NCI-H128 (cell line): ENCODE results near the gene RPS14.
A peak's percentile ranks its signal among the peaks of the same experiment; 100 is the strongest.
"Not testable (repeated sequence)": the region's sequence is repeated elsewhere in the genome, so short reads cannot be mapped to it uniquely, and the experiment has no call there.

Experiments
- DNase-seq: peaks from one replicate; lab custom pipeline; 2025; ENCODE audit not compliant: unreplicated experiment; lab: John Stamatoyannopoulos, UW

RPS14 gene

DNA sequence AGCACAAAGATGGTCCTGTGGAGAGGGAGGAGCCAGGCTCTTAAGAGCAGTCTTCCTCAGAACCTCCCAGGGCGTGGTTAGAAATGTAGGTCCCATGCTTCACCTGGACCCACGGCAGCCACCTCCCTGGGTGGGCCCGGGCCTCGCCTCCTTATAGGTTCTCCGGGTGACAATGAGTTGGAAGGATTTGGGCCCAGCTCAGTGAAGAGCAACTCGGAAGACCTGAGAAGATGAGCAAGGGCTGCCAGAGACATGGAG lies 32.1 kb upstream of the RPS14 start:
- no peak for DNase-seq

GRCh38 chr5:150479416-150479815 lies 29.9 kb upstream of the RPS14 start:
- no peak for DNase-seq

- DNase-seq: not testable (repeated sequence)
Measured at GRCh38 chr5:150476568-150476967, 27.0 kb upstream of the RPS14 start.

DNA sequence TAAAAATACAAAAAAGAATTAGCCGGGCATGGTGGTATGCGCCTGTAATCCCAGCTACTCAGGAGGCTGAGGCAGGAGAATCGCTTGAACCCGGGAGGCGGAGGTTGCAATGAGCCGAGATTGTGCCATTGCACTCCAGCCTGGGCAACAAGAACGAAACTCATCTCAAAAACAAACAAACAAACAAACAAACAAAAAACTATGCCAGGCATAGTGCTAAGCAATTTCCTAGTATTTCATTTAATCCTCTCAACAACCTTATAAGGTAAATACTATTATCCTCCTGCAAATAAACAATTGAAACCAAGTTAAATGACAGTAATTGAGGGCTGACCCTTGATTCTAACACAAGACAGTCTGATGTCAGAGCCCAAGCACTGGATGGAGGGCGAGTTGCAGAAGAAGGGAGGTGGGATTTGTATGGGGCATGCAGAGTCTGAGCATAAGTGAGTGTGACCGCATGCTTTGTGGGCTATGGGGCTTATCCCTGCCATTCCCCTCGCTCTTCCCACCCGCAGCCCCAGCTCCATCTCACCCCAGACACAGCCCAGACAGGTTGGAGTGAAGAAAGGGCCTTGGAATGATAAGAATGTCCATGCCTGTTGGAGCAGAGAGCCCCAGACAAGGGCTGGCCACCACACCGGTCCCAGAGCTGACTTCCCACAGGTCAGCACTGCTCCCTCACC lies 24.3 kb upstream of the RPS14 start:
- no peak for DNase-seq

DNA sequence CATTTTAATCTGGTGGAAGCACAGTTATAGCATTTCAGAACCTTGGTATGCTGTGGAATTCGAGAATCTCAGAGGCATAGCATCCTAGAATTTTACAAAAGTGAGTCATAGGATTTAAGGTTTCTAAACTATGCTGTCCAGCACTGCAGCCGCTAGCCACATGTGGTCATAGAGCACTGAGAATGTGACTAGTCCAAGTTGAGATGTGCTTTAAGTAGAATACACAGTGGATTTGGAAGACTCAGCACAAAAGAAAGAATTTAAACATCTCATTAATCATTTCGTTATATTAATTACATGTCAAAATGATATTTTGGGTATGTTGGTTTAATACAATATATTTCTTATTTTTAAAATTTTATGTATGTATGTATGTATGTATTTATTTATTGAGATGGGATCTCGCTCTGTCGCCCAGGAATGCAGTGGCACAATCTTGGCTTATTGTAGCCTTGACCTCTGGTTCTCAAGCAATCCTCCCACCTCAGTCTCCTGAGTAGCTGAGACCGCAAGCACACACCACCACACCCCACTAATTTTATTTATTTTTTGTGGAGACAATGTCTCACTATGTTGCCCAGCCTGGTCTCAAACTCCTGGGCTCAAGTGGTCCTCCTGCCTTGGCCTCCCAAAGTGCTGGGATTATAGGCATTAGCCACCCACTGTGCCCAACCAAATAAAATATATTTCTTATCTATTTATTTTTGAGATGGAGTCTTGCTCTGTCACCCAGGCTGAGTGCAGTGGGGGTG lies 20.4 kb upstream of the RPS14 start:
- no peak for DNase-seq

GRCh38 chr5:150468206-150468605 lies 18.7 kb upstream of the RPS14 start:
- DNase-seq: no peak

DNA sequence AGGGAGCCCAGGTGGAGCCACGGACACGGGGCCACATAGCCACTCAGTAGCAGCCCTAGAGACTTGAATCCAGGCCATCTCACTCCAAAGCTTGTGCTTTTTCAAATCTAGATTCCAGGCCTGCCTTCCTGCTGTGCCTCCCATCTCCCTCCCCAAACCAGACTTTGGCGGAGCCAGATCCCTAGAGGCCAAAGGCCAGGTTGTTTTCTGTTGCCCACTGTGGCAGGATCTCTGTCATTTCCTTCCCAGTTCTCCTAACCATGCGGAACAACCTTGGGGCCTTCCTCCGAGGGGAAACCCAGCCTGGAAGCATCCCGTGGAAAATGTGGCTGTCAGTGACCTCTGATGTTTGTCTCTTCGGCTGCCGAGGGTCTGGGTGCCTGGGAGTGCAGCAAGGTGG lies 16.4 kb upstream of the RPS14 start:
- no peak for DNase-seq

- DNase-seq: no peak
Measured at GRCh38 chr5:150464554-150465012, 15.0 kb upstream of the RPS14 start.

DNA sequence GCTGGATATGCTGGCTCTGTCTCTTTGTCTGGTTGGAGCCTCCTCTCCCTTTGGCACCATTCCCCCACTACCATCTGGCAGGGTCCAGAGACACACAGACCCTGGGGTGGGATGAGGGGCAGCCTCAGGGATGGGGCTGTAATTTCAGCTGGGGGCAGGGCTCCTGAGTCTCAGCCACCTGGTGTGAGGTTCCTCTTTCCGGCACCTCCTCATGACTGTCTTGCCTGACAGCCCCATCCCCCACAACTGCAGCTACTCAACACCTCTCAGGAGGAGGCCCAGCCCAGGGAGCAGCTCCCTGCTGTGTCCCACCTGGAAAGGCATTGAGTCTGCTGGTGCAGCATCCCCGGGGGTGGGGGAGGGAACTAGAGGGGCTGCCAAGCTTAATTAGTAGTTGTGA lies 11.7 kb upstream of the RPS14 start:
- DNase-seq: no peak

GRCh38 chr5:150460781-150461180 lies 11.2 kb upstream of the RPS14 start:
- DNase-seq: no peak

DNA sequence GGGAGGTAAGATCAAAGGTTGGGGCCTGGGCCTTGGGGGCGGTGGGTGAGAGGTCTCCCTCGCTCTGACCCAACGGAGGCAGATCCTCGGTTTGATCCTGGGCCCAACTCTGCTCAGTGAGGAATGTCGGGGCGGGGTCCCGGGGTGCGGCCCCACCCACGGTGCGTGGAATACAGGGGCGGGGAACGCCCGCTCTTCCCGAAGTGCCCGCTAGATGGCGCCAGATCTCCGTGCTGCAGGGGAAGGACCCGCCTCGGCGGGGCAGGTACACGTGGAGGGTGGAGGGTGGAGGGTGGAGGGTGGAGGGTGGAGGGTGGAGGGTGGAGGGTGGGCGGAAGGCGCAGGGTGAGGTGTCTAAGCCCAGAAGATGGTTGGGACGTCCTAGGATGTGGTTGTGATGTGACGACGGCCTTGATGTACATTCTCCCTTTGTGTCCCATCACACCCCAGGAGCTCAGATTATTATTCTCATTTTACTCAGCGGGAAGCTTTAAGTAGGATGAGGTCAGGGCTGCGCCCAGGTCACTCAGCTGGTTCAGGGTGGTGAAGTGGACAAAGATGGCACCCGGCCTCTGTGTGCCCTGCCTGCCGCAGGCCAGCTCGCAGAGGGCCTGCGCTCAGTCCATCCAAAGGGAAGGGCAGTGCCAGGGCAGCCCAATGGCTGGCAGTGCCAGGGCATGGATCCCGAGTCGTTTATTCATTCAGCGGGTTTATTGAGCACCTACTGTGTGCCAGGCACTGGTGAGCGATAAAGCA lies 9.4 kb upstream of the RPS14 start:
- peak; percentile 29 for DNase-seq

- DNase-seq: no peak
Measured at GRCh38 chr5:150457562-150458240, 8.2 kb upstream of the RPS14 start.

DNA sequence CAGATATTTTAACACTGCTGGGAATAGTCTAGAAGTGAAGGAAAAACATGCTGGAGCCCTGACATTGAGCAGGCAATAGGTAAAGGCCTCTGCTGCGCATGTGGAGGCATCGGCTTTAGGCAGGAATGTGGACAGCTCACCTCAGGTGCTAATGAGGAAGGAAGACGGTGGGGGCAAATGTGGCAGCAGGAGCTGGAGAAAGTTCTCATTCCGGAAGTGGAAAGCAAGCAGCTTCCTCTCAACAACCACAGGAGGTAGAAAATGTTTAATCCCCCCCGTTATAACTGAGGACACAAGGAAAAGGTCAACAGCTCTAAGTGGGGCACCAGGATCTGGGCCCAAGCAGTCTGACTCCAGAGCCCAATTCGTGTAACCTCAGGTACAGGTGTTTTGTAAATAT lies 7.6 kb upstream of the RPS14 start:
- no peak for DNase-seq

DNA sequence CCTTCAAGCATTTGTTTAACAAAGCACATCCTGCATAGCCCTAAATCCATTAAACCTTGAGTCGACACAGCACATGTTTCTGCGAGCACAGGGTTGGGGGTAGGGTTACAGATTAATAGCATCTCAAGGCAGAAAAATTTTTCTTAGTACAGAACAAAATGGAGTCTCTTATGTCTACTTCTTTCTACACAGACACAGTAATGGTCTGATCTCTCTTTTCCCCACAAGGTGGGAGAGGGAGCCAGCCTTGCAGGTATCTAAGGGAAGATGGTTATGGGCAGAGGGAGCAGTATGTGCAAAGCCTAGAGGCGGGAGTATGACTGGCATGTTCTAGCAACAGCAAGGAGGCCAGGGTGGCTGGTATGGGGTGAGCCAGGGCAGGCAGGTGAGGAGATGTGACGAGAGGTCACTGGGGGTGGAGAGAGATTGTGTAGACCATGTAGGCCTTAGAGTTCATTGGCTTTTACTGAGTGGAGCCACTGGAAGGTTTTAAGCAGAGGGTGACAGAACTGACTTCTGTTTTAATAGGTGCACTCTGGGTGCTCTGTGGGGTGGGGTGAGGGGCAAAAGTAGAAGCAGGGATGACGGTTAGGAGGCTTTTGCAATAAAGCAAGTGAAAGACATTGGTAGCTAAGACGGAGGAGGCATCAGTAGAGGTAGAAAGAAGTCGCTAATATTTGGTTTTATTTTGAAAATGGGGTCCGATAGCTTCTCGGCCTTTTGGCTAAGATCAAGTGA lies 5.1 kb upstream of the RPS14 start:
- DNase-seq: no peak

DNA sequence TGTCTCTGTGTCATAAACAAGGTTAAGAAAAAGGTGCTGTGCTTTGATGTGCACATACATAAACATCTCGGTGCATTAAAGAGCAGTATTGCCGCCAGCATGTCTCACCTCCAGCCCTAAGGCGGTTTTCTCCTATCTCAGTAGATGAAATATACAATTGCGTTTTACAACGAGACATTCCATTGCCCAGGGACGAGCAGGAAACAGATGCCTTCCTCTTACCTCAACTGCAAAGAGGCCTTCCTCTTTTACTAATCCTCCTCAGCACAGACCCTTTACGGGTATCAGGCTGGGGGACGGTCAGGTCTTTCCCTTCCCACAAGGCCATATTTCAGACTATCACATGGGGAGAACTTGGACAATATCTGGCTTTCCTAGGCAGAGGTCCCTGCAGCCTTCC lies 4.5 kb upstream of the RPS14 start:
- DNase-seq: not testable (repeated sequence)

DNA sequence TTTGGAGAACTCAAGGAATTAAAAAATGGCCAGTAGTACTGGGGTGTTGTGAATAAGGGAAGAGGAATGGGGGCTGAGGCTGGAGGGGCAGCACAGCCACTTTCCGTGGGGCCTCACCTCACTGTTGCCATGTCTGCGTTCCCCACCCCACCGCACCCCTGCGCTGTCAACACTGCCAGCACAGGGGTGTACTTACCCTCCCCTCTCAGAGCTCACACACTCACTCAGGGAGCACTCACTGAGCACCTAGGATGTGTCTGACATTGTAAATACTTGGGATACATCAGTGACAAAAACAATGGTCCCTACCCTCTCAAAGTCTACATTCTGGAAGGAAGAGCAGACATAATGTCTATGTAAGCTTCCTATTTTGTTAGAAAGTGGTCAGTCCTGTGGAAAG lies 3.4 kb upstream of the RPS14 start:
- DNase-seq: no peak

DNA sequence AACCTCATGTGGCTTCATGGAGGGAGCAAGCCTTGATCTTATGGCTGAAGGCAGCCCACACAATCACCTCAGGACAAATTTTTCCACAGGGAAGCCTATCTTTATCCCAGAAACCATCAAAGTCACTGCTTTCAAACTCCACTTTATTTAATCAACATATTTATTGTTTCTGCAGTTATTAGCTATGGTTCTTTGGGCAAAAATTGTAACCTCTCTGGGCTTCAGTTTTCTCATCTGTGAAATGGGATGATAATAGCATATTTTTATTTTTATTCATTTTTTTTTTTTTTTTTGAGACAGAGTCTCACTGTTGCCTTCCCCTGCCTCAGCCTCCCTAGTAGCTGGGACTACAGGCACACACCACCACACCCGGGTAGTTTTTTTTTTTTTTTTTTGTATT lies 2.1 kb upstream of the RPS14 start:
- DNase-seq: no peak

GRCh38 chr5:150448952-150449516 lies 505 bp downstream of the RPS14 start:
- DNase-seq: no peak

DNA sequence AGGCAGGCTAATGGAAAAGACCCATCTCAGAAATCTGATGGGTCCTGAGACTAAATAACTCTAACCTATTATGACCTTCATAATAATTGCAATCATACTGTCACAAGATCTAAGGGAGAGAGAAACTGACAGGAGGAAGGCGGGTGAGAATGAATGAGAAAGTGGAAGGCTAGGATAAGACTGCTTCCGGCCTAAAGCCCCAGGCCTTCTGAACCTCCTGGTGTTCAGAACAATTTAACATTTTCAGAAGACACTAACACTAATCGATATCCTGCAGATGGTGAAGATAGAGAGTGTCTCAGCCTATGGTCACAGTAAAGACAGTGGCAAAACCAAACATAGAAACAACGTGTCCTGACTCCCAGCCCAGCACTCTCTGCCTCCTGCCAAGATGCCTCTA lies 1.2 kb downstream of the RPS14 start:
- DNase-seq: no peak

DNA sequence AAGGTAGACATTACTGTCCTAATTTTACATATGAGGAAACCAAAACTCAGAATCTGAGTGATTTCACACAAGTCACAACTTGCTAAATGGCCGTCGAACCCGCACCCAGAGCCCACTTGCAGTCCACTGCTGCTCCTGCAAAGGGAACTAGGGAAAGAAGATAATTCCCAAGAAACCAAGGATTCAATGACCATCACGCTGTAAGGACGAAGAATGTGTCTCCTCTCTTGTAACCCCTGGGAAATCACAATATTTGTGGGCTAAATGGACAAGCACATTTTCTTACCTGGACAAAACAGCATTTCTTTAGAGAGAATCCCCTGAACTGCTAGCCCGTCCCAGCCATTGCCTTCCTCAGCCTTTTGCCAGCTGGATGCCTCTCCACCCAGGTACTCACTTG lies 2.4 kb downstream of the RPS14 start:
- no peak for DNase-seq

DNA sequence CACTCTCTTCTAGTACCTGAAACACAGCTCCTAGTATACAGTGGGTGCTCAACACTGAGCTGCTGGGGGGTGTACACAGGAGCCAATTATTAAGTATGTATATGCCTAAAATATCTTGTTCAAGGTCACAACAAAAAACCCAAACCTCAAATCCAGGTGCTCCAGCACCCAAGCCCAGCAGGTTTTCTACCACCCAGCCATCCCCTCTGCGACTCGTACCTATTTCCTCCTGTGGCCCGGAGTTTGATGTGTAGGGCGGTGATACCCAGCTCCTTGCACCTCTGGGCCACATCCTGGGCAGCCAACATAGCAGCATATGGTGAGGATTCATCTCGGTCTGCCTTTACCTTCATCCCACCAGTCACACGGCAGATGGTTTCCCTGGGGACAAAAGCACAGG lies 3.0 kb downstream of the RPS14 start:
- no peak for DNase-seq
